Activated CD8-positive, alpha-beta memory T cell treated with anti-CD3 and anti-CD28 coated beads, Interleukin-2, amount 50 U/mL, for 24 hours (primary cell): Measurements from ENCODE around the gene TST.

Source experiments
- DNase-seq: peaks from one replicate; pipeline ENCODE4 v3.0.0-alpha.2; 2020; ENCODE audit errors: extremely low read depth

TST gene

DNA sequence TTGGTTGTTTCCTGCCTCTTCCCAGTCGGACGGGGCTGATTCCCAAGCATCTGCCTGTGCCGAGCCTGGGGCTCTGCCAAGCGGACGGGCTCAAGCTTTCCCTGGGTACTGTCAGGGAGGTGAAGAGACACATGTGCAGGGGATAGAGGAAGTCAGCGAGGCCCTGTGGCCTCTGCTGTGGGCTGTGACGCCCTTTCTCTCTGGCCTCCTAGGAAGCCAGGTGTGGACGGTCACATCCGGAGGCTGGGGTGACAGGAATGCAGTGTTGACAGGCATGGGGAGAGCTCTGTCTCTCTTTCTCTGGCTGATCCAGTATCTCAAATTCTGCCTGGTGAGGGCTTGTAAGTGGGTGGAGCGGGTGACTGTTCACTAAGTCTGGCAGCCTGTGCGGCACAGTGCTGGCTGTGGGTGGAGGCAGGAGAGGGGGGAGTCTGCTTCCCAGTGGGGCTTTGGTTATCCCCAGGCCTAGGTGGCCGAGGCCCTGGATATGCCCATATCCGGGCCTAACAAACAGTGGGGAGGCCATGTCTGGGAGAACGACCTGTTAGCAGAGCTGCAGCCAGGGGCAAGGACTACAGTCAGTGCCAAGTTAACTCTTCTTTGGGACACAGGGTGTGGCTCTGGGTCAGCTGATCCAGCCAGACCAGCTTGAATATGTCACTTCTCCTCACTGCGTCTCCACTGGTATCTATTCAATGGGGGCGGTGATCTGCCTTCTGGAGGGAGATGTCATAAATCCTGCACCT, 34.2 kb upstream of the TST start:
- no peak for DNase-seq

DNA sequence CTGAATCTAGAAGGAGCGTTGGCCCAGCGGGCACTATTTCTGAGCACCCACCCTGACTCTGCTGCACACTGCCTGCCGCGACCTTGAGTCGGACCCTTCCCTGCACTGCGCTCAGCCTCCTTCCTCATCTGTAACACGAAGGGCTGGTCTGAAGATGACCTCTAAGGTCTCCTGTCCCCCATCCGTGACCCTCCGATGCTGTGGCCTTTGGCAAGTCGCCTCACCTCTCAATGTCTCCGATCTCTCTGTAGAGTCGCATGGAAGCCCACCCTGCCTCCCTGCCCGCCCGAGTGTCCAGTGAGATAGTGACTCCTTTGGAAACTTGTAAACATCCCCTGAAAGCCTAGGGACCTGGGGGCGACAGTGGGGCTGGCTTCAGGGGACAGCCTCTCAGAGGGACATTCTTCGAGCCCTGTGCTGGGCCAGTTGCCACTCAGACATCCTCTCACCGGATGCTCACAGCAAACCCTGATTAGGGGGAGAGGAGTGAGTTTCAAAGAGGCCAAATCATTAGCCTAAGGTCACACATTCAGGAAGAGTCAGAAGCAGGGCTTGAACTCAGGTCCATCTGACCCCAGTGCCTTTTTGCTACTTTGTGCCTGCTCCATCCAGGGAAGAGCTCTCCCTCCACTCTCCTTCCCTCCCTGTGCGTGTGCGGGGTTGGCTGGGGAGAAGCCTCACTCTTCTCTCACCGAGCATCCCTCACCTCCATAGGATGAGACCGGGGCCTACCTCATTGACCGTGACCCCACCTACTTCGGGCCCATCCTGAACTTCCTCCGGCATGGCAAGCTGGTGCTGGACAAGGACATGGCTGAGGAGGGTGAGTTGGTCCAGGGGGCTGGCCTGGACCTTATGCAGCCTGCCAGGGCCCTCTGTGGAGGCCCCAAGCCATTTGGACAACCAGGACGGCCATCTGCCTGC, 33.4 kb upstream of the TST start:
- DNase-seq: no peak

DNA sequence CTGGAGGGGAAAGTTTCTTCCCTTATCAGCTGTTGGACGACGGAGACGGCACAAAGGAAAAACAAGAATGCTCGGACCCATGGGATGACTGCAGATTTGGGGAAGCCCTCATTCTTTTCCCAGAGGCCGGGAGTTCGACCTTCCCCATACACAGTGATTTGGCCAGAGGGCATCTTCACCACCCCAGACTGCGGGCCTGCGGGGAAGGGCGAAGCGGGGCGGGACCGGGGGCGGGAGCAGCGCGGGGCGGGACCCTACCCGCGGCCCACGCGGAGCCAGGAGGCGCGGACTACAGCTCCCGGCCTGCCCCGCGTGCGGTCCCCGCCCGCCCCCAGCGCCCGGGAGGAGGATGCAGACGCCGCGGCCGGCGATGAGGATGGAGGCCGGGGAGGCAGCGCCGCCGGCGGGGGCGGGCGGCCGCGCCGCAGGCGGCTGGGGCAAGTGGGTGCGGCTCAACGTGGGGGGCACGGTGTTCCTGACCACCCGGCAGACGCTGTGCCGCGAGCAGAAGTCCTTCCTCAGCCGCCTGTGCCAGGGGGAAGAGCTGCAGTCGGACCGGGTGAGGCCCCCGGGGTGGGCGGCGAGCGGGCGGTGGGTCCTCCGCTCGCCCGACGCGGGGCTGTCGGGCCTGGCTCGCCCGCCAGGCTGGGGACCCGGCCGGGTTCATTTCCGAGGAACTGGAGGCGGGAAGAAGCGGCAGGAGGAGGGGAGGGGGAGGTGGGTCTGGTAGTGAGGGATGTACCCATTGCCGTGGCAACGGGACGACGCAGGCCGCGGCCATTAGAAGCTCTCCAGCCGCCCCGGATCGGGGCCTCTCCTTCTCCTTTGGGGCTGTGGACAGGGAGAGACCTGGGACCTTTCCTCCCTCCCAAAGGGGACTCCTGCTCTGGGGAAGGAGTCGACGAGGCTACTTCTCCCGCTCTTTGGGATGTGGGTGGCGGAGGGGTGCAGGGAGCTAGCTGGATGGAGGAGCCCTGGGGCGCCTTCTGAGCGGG, 32.4 kb upstream of the TST start, which contains the start of gene KCTD17:
Gene KCTD17, plus strand, starts transcription at position 352 of the 995 bp plus-strand sequence. Its CDS starts 19 bp downstream, at position 371.
- DNase-seq: peak; percentile 38

DNA sequence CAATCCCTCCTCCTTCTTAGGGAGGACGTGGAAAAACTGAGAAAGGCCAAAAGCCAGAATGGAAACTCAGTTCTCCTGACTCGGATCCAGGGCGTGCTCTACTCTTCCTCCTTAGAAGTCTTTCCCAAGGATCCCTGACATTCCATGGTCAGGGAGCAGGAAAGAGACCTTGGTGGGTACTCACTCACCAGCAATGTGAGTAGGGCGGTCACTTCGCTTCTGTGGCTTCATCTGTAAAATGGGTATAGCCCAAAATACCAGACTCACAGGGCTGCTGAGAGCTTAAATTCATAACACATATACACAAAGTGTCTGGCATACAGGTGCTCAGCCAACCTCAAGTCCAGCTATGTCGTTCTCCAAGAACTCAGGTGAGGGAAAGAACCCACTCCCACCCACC, 31.7 kb upstream of the TST start:
- DNase-seq: no peak

DNA sequence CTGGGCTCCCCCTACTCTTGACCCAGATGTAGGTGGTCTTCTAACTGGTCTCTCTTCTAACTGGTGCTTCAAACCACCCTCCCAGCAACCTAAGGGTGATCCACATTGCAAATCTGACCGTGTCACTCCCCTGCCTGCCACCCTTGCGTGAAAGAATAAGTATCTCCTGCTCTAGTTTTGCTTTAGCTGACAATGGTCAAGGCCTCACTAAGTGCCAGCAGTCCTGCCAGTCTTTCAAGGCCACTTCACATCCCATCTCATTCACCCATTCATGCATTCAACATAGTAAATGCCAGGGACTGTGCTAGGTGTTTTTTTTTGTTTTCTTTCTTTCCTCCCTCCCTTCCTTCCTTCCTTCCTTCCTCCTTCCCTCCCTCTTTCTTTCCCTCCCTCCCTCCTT, 30.0 kb upstream of the TST start:
- no peak for DNase-seq

DNA sequence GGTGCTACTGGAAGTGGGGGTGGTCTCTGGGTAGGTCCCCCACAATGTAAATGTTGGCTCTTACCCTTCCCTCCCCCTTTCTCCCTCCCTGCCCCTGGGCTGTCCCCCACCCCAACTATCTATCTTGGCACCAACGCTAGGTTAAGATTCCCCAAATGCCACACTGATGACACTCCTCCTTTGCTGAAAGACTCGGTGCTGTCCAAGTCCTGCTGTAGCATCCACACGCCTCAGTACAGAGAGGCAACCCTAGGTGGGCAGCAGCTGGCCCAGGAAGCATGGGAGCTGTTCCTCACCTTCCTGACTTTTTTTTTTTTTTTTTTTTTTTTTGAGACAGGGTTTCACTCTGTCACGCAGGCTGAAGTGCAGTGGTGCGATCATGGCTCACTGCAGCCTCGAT, 28.9 kb upstream of the TST start:
- DNase-seq: no peak

DNA sequence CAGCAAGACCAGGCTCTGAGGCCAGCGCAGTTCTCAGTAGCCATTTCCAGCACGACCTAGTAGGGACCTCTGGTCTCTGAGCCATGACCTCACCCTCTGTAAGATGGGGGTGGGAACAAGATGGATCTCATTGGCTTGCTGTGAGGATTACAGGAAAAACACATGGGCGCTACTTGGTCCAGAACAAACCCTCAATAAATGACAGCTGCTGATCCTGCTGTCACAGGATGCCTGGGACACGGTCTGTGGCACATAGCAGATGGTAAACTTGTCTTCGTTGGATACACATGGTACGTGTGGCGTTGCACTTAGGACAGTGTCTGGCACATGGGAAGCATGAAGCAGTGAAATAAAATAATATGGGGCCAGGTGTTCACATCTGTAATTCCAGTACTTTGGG, 27.8 kb upstream of the TST start:
- DNase-seq: no peak

DNA sequence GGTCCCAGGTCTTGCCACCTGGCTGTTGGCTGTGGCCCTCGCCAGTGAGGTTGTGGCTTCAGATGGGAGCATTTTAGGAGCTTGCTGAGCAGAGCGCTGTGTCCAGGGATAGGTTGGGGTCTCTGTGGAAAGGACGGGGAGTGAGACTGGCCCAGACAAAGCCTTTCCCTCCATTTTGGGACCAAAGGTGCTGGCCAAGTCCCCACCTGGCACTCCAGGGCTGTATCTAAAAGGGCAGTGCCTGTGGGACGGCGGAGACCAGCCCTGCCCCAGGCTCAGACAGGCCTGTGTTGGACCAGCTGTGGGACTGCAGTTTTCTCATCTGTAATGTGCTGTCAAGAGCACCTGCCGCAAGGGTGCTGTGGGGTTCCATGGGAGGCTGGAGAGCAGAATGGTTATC, 27.3 kb upstream of the TST start:
- DNase-seq: no peak

DNA sequence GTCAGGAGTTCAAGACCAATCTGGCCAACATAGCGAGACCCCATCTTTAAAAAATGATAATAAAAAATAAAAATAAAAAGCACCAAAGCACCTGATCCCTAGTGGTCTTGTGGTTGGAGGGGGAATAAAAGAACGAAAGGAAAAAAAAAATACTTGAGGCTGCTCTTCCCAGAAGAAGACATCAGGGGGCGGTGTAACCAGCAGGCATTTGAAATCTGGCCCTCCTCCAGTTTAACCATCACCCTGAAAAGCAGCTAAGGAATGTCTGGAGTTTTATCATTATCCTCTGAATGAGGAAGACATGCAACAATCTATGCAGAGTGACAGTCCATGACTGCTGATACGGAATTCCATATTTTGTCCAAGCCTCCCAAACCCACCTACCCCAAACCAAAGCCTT, 26.7 kb upstream of the TST start:
- DNase-seq: no peak

DNA sequence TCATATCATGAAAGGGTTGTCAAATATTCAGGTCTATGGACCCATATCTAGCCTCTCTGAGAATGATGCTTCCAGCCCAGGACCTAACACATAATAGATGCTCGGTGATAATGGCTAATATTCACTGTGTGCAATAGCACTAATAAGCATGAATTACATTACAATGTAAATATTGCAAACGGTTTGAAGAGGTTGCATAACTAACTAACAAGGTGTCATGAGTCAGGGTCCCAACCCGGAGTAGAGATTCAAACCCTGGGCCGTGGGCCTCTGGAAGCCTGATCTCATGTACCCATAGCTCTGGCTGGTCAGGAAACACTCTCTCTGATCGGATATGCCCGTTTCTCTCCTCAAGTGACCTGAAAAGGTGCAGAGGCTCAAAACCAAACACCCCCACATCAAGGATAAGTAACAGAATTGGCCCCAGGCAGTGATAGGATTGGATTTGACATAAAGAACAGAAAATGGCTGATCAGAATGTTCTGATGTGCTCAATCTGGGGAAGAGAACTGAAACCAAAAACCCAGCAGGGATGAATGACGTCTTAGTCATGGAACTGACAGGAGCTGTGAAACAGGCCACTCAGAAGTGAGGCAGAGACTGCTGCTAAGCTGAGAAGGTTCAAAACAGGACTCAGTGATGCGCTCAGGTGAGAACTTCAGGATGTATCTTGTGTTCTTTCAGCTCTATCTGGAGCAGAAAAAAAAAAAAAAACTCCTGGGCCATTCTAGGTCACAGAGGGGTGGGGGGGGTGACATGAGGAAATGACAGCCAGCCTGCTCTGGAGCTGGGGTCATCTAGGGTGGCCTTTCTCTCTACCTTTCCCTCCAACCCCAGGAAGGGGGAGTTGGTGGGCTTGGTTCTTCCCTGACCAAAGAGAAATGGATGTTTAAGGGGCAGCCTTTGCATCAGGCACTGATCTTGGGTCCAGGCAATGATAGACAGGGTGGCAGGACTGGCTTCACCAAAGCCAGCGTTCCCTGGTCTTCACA, 25.7 kb upstream of the TST start:
- DNase-seq: no peak

DNA sequence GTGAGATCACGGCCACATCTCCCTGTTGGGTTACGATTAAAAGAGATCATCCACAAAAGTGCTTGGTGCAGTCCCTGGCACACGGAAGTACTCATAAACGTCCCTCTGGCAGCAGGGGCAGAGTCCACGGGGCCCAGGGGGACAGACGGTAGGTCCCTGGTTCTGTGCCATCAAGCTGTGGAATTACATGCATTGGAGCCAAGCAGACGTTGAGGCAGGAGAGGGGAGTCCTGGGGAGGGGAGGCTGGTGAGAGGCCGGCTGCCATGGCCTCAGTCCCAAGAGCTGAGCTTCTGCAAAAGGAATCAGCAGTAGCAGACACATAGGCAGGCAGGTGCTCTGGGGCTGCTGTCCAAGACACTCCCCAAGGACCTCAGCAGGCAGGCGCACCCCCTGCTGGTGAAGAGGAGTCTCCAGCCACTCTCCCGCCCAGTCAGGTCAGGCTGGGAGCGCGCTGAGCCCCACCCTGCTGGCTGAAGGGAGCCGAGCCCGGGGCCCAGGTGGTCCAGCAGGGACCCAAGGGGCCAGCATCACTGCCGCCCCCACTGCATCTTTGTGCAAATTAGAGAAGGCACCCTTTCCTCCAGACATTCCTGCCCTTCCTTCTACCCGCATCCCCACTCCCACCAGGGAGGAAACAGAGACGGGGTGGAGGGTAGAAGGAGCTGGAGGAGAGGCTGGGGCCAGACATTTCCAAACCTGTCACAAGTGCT, 24.7 kb upstream of the TST start:
- DNase-seq: no peak

DNA sequence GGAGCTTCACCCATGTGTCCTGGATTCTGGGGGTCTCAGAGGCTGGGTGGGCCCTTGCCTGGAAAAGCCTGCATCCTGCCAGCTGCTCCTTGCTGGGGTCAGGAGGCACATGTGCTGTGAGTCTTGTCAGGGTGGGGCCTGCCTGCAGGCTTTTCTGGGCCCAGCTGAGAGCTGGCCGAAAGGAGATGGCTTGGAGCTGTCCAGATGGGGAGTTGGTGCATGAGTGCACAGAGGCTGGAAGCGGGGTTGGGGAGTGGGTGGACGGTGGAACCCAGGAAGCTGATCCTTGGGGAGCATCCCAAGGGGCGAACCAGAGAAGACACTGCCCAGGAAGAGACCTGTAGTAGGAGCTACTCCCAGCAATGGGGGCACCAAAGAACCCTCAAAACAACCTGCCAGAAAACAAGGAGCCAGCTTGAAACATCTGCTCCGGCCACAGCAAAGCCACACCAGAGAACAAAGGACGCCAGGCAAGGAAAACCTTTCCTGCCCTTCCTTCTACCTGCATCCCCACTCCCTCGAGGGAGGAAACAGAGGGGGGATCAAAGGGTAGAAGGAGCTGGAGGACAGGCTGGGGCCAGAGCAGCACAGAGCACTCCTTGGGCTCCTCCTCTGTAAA, 24.1 kb upstream of the TST start:
- no peak for DNase-seq

DNA sequence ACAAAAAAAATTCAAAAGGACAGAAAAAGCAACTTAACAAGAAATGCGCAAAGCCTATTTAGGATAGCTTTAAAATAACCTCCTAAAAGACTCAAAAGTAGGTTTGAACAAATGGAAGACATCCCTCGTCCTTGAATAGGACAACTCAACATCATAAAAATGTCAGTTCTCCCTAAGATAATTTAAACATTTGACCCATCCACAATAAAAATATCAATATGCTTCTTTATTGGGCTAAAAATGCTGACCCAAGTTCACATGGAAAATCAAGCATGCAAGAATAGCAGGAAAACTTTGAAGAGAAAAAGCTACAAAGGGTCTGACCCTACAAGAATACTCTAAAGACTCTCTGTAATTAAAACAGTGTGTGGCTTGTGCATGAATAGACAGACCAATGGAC, 20.2 kb upstream of the TST start:
- no peak for DNase-seq

DNA sequence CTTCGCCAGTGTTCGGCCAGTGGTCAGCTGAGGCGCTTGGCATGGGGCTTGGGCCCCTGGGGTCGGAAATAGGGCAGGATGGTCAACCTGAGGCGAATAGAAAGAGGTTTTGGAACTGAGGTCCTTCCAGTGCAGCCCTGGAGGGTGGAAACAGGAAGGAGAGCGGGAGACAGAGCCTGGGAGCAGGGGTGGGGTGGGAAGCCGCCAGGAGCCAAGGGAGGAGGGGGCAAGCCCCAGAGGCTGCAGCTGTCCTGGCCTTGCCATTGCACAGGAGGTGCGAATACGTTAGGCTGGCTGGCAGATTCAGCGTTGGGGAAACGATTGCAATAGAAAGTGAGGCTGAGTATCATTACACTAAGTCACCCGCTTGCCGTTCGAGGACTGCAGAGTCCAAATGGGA, 18.4 kb upstream of the TST start:
- DNase-seq: no peak

DNA sequence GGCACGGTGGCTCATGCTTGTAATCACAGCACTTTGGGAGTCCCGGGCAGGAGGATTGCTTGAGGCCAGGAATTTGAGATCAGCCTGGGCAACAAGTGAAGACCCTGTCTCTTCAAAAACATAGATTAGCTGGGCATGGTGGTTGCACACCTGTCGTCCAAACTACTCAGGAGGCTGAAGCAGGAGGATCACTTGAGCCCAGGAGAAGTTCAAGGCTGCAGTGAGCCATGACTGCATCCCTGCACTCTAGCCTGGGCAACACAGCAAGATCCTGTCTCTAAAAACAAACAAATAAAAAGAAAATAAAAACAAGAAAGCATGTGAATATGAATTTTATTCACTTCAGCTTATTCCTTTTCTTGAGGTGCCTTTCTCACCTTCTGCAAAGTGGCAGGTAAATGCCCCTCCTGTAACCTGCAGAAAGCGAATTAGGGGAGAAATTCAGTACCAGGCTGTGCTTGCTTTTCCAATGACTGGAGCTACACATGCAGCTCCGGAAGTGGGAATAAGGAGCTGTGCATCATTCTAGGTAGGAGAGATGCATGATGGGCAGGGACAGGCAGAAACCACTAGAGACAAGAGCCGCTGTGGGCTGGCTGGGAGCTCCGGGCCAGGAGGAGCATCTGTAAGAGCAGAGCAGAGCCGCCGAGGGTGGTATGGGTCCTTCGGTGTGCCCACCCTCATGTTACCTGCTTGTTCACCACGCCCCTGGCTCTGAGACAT, 17.6 kb upstream of the TST start:
- no peak for DNase-seq

DNA sequence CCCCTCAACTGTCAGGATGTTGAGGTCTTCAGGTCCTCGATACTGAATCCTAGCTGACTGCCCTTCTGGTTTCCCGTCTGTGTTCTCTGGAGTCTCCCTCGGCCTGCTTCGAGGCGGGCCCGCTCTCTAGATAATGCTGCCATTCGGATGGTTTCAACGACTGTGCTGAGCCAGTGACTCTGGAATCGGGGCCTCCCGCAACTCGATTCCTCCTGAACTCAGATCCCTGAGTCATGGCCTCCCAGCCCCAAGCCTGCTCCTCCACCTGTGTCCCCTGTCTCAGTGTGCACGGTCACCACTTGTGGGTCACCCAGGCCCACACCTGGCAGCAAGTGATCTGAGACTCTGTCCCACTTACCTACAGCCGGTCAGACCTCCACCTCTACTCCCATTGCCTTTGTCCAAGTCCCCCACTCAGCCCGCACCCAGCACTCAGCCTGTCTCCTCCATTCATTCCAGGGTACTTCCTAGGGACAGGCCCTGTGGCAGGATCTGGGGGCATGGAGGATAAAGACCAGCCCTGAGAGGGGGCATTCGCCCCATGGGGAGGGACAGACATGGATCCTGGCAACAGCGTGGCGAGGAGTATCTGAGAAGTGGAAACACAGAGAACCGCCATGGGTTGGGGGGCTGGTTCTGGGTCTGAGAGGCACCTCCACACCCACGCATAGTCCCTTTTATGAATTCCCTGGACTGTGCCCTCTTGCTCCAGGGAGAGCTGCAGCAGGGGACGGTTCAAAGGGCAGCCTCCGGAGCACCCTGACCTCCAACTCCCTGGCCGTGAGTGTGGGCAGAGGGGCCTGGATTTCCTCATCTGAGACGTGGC, 14.6 kb upstream of the TST start:
- no peak for DNase-seq

DNA sequence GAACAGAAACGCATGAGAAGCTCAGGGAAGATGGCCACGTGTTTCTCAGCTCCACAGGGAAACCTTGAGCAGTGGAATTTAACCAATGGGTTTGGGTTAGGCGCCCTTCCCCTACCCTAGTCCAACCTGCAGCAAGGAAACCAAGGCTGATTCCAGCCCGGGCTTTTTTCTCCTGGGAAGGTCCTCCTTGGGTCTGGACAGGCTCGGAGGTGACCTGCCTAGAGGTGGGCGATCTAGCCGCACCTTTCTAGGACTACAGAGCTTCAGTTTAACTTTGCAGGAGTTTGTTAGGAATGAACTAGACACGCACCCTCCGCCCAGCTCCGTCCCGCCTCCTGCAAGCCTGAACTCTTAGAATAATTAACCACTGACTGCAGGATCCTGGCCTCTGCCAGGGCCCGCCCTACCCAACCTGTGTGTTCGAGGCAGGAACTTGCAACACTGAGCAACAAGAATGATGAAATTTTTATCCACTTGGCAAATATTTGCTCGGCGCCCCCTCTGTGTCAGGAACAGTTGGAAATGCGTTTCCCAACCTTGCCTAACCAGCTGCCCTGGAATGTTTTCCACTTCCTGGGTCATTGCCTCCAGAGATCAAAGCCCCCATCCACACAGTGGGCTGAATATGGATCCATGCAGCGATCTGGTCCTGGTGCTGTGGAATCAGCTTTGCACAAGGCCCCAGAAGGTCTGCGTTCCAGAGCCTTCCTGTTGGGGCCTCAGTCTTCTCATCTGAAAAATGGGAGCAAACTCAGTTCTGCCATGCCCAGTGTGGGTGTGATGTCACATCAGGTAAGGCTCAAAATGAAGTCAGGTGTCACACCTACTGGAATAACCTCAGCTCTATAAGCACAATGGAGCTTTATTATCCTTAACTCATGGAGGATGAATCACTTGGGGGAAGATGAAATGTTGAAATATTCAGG, 13.6 kb upstream of the TST start:
- DNase-seq: no peak
